Measurements from ENCODE around the gene TRPM7.

- no peak for TF ChIP-seq CTCF (IDR thresholded peaks at IDR 0.05)
- TF ChIP-seq POLR2A (IDR thresholded peaks at IDR 0.05): peak; percentile 62 to 89
Measured at GRCh38 chr15:50686469-50687301, at the start of gene TRPM7.
